KBM-7 (cell line): ENCODE data around the gene OR52E2.

ENCODE experiments used
- DNase-seq: peaks from one replicate; pipeline ENCODE4 v3.0.0-alpha.2; 2015
- in situ Hi-C: fragments of 300-500 bp; cut with MboI; formaldehyde crosslinking; loops from 2 replicates; pipeline ENCODE4 v1.14.3; 2020; ENCODE audit warnings: low sequenced_read_pairs, low pct_unique_long_range_greater_than_20kb, mixed read lengths

Gene OR52E2

DNA sequence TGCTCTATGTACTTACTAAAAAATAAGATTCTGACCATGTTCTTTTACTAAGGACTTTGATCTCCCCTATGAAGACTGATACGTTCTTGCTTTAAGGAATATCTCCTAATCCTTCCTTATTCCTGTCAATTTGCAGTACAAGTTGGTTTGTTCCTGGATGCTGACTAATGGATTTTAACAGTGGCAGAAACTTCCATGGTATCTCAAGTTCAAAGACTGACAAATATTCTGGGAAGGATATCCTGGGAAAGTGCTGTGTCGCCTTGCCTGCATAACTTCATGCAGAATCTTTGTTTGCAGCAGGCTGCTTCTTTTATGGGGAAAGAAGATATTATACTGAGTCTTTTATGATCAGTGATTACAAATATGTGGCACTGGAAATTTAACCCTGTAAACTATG lies 21.5 kb downstream of the OR52E2 start:
- in situ Hi-C loops = no loop called here
- no peak for DNase-seq

DNA sequence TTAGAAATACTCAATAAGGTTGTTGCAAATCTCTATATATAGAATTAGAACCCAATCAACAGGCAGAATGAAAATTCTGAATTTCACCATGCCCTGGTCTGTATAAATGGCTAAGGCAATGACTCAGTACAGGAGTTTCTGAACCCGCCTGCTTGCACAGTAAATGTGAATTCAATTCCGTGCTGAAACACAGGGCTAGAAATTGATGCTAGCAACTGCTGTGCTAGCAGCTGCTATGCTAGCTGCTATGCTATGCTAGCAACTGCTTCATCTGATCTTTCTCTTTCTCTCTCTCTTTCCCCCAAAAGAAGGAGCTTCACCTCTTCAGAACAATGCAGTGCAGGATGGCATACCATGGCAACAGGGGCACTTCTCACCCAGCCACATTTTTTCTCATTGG lies 22.8 kb downstream of the OR52E2 start:
- no peak for DNase-seq
- in situ Hi-C loops = no loop called here

DNA sequence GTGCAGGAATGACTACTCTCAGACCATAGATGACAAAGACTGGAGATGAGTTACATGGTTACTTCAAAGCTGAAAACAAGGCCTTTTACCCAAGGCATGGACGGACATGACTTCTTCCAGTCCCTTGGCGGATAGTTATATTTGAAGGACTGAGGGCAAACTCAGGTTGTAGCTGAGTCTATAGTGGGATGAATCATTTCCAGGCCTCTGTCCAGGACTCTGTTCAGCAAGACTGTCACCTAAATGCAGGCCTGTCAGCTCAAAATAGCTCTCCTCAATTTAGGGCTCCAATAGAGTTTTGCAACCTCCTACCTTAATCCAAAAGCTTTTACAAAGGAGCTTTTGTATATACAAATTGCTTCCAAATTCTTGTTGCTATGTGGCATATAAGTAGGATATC lies 37.4 kb downstream of the OR52E2 start:
- no peak for DNase-seq
- in situ Hi-C loops = loop anchor here (25.0 kb wide), 2 partner anchors 385 to 835 kb away; partner anchors contain the start of genes OR51D1 and OR51E1

DNA sequence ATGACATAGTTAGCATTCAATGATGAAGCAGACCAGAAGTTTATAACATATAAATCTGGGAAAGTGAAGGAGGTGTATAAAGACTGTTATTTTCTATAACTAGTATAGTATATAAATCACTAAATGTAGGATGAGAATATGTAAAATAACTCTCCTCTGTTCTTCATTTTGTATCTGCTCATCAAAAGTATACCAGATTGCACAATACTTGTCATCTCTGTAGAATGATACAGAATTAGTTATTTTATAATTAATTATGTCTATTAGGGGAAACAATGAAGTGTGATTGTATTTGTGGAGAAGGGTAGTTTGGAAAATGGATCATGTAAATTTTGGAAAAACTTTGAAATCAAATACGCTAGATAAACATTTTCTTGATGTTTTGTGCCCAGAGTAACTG lies 46.4 kb downstream of the OR52E2 start:
- in situ Hi-C loops = loop anchor here (25.0 kb wide), 2 partner anchors 376 to 826 kb away; partner anchors contain the start of genes OR51D1 and OR51E1
- DNase-seq = no peak

DNA sequence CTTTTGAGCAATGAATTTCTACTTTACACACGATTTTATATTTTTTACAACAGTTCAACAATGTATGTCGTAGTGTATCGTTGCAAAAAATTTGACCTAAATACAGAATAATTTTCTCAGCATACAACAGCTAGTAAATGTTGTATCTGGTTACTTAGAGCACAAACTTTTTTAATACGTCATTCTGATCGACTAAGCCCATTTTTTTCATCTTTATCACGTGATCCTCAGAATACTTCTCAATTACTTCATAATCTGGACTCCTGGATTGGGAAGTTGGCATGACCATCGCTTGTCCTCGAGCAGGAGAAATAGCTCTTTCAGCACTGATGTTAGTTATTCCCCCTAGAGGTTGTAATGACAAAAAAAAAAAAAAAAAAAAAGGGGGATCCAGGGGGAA lies 48.2 kb downstream of the OR52E2 start:
- no peak for DNase-seq
- in situ Hi-C loops = loop anchor here (25.0 kb wide), 2 partner anchors 374 to 824 kb away; partner anchors contain the start of genes OR51D1 and OR51E1
